ENCODE measurements around the gene NPAT. TPM values are rescaled to one million over a fixed set of nuclear protein-coding genes. Genes with fewer than 3 reads are reported as not detected.

Gene NPAT
- 7.3 TPM in 2 replicates for polyA plus RNA-seq (2014; cell fraction: cytosol; rRNA removed)
- 8.2 and 17.0 TPM in 2 replicates for polyA plus RNA-seq (2014; cell fraction: nucleus; rRNA removed)

- DNase-seq (ENCODE audit: low spot score) = peak; percentile 96
Measured at GRCh38 chr11:108222574-108223347, at the start of gene NPAT, which contains the start of gene ATM. TSS of gene NPAT (minus strand) at chr11:108222638. CDS start at chr11:108222536, 102 bp downstream. TSS of gene ATM (plus strand) at chr11:108223067. CDS start at chr11:108227625, 4,558 bp downstream.

- DNase-seq (ENCODE audit: low spot score) = no peak
Measured at GRCh38 chr11:108269583-108269982, 47.1 kb upstream of the NPAT start.

GRCh38 chr11:108253176-108253575, 30.7 kb upstream of the NPAT start:
- DNase-seq (ENCODE audit: low spot score) = no peak

GRCh38 chr11:108246885-108247284, 24.4 kb upstream of the NPAT start:
- DNase-seq (ENCODE audit: low spot score) = no peak

GRCh38 chr11:108246308-108246707, 23.9 kb upstream of the NPAT start:
- DNase-seq (ENCODE audit: low spot score) = no peak

- DNase-seq (ENCODE audit: low spot score) = no peak
Measured at GRCh38 chr11:108242422-108242821, 20.0 kb upstream of the NPAT start.

- no peak for DNase-seq (ENCODE audit: low spot score)
Measured at GRCh38 chr11:108241330-108242037, 19.0 kb upstream of the NPAT start.

GRCh38 chr11:108239076-108239475, 16.6 kb upstream of the NPAT start:
- DNase-seq (ENCODE audit: low spot score) = no peak

GRCh38 chr11:108237058-108237481, 14.6 kb upstream of the NPAT start:
- DNase-seq (ENCODE audit: low spot score) = no peak

- DNase-seq (ENCODE audit: low spot score) = no peak
Measured at GRCh38 chr11:108235633-108236032, 13.2 kb upstream of the NPAT start.

- no peak for DNase-seq (ENCODE audit: low spot score)
Measured at GRCh38 chr11:108235192-108235591, 12.8 kb upstream of the NPAT start.

- no peak for DNase-seq (ENCODE audit: low spot score)
Measured at GRCh38 chr11:108233277-108233945, 11.0 kb upstream of the NPAT start.

GRCh38 chr11:108228251-108228650, 5.8 kb upstream of the NPAT start:
- no peak for DNase-seq (ENCODE audit: low spot score)

- DNase-seq (ENCODE audit: low spot score) = no peak
Measured at GRCh38 chr11:108226036-108226435, 3.6 kb upstream of the NPAT start.

GRCh38 chr11:108224911-108225786, 2.7 kb upstream of the NPAT start:
- no peak for DNase-seq (ENCODE audit: low spot score)

- DNase-seq (ENCODE audit: low spot score) = no peak
Measured at GRCh38 chr11:108224366-108224765, 1.9 kb upstream of the NPAT start.

GRCh38 chr11:108223348-108224149, 1.1 kb upstream of the NPAT start:
- DNase-seq (ENCODE audit: low spot score) = no peak

GRCh38 chr11:108221911-108222573, 396 bp downstream of the NPAT start:
- no peak for DNase-seq (ENCODE audit: low spot score)

GRCh38 chr11:108221371-108221770, 1.1 kb downstream of the NPAT start:
- DNase-seq (ENCODE audit: low spot score) = no peak

Data from SK-N-DZ (cell line).